K562 (cell line): ENCODE data around the gene NPM3. TPM values are rescaled to one million over a fixed set of nuclear protein-coding genes. Genes with fewer than 3 reads are reported as not detected.

ENCODE experiments used
- CCNT2 ChIP-seq: IDR thresholded peaks from 2 replicates; pipeline ENCODE4 v1.6.1; 2011; ENCODE audit warnings: borderline replicate concordance, low read depth, mild to moderate bottlenecking, moderate library complexity, mixed read lengths, low read length; ENCODE audit not compliant: insufficient read length; ENCODE audit errors: extremely low read depth
- ELK3 ChIP-seq: fragments of 450-650 bp; formaldehyde crosslinking; IDR thresholded peaks from 2 replicates; pipeline ENCODE4 v1.4.0; 2020; ENCODE audit warnings: mild to moderate bottlenecking
- FUS ChIP-seq: fragments of 200-400 bp; formaldehyde crosslinking; optimal IDR thresholded peaks from 2 replicates; pipeline ENCODE3; 2017; ENCODE audit warnings: low read depth, low read length
- GTF2A2 ChIP-seq: IDR thresholded peaks from 2 replicates; pipeline ENCODE4 v1.6.1; 2016; ENCODE audit warnings: mild to moderate bottlenecking, missing genetic modification characterization, missing compliant biosample characterization
- KDM5B ChIP-seq: fragments of 200-600 bp; sonication (generic); IDR thresholded peaks from 2 replicates; pipeline ENCODE4 v1.6.1; 2012; ENCODE audit warnings: low read depth, mild to moderate bottlenecking, moderate library complexity, low read length, control low read depth, inconsistent platforms; ENCODE audit not compliant: insufficient replicate concordance
- MED1 ChIP-seq: sonication (generic); formaldehyde crosslinking; IDR thresholded peaks from 2 replicates; pipeline ENCODE4 v1.8.1; 2023; ENCODE audit warnings: missing genetic modification reagents, borderline replicate concordance
- MYNN ChIP-seq, 2 experiments: sonication (generic); formaldehyde crosslinking in 1 of 2; IDR thresholded peaks; 2 replicates each; pipeline versions ENCODE4 v1.5.0 to v1.6.1; 2016 to 2020; ENCODE audit warnings: antibody characterized with exemption in 1 of 2, missing genetic modification reagents in 1 of 2
- PHB ChIP-seq: fragments of 250-450 bp; sonication (Bioruptor Pico); IDR thresholded peaks from 2 replicates; pipeline ENCODE4 v1.5.0; 2021
- POU5F1 ChIP-seq: fragments of 150-350 bp; IDR thresholded peaks from 2 replicates; pipeline ENCODE4 v1.6.1; 2014; ENCODE audit warnings: borderline replicate concordance, low read length, low read depth, mild to moderate bottlenecking; ENCODE audit not compliant: partially characterized antibody
- PRMT5 ChIP-seq: sonication (generic); formaldehyde crosslinking; IDR thresholded peaks from 2 replicates; pipeline ENCODE4 v1.5.0; 2020; ENCODE audit warnings: missing genetic modification reagents
- SIN3A ChIP-seq, 2 experiments: fragments of 150-350 bp in 1 of 2; IDR thresholded peaks; 2 replicates each; pipeline ENCODE4 v1.6.1; 2011 to 2016; ENCODE audit warnings: borderline replicate concordance in 2 of 2, low read depth in 2 of 2, low read length in 2 of 2, mild to moderate bottlenecking in 2 of 2, moderate library complexity in 2 of 2; ENCODE audit not compliant: control insufficient read depth in 1 of 2
- SRF ChIP-seq, 2 experiments: fragments of 250-450, 450-650 bp in 1 of 2; sonication (Bioruptor Pico) in 1 of 2; sonication (generic) in 1 of 2; formaldehyde crosslinking; IDR thresholded peaks; 2 replicates each; pipeline versions ENCODE4 v1.5.0 to v1.5.1; 2020 to 2022; ENCODE audit warnings: mild to moderate bottlenecking in 1 of 2, missing genetic modification reagents in 1 of 2
- SRSF7 ChIP-seq: fragments of 200-400 bp; formaldehyde crosslinking; optimal IDR thresholded peaks from 2 replicates; pipeline ENCODE3; 2017; ENCODE audit warnings: mild to moderate bottlenecking, low read depth, low read length
- TCFL5 ChIP-seq: fragments of 250-450 bp; sonication (Bioruptor Pico); conservative IDR thresholded peaks from 2 replicates; pipeline ENCODE4 v1.6.1; 2021; ENCODE audit warnings: mild to moderate bottlenecking, moderate library complexity, matching md5 sums
- ZFX ChIP-seq: sonication (generic); formaldehyde crosslinking; IDR thresholded peaks from 2 replicates; pipeline ENCODE4 v1.8.0; 2022; ENCODE audit warnings: mild to moderate bottlenecking, missing genetic modification reagents, moderate library complexity
- ZNF224 ChIP-seq: sonication (generic); formaldehyde crosslinking; IDR thresholded peaks from 2 replicates; pipeline ENCODE4 v1.8.0; 2022; ENCODE audit warnings: mild to moderate bottlenecking, missing genetic modification reagents
- ZNF407 ChIP-seq: fragments of 450-650 bp; IDR thresholded peaks from 2 replicates; pipeline ENCODE4 v1.6.1; 2016; ENCODE audit warnings: low read depth
- ZNF561 ChIP-seq: fragments of 450-650 bp; formaldehyde crosslinking; conservative IDR thresholded peaks from 2 replicates; pipeline ENCODE4 v1.4.0; 2020; ENCODE audit warnings: mild to moderate bottlenecking, moderate library complexity
- polyA plus RNA-seq, 8 experiments: library from polyadenylated mRNA; depleted of rRNA in 4 of 8; stranded (reverse) in 5 of 8; unstranded in 3 of 8; fragments of >200 nt; fragmentation: Nextera tagmentation in 2 of 8; fragmentation: Illumina TruSeq in 1 of 8; extraction: Ambion mirVana in 2 of 8; extraction: Trizol in 1 of 8; gene quantifications; 2 replicates each; pipeline versions ENCODE4 v1.2.1 to v1.2.3, GENCODE V29; 2011 to 2014; ENCODE audit warnings: inconsistent platforms in 1 of 8, missing spikeins in 1 of 8
- total RNA-seq, 7 experiments: library from RNA; depleted of rRNA in 6 of 7; stranded (reverse); fragments of >200 nt in 6 of 7; fragmentation: Illumina TruSeq in 2 of 7; extraction: Trizol in 2 of 7; gene quantifications; 2 replicates each; pipeline versions ENCODE4 v1.2.1 to v1.2.3, GENCODE V29; 2011 to 2021; ENCODE audit warnings: low replicate concordance in 1 of 7

NPM3 gene
- total and polyA plus RNA-seq, 9 of the 15 experiments (the other 6 are each of a cell fraction or from before 2014, with no cell fraction given) = 15.2 to 239 (median 114) TPM

- TF ChIP-seq SIN3A (IDR thresholded peaks at IDR 0.05; ENCODE audit: borderline replicate concordance in 2 of 2, control insufficient read depth in 1 of 2, low read depth in 2 of 2, low read length in 2 of 2) = peak; percentile 46 to 60; a peak in 2 of 4 replicates
- TF ChIP-seq TCFL5 = no peak
- TF ChIP-seq ZNF224 (CRISPR knock-in tag) = no peak
- no peak for TF ChIP-seq ZFX (CRISPR knock-in tag)
- no peak for TF ChIP-seq ELK3
- no peak for TF ChIP-seq CCNT2
- no peak for TF ChIP-seq POU5F1
- TF ChIP-seq FUS = no peak
- no peak for TF ChIP-seq PHB (CRISPR knock-in tag)
- TF ChIP-seq SRF (CRISPR knock-in tag; IDR thresholded peaks at IDR 0.05) = peak in 1 of 2 experiments; percentile 25; a peak in 1 of 4 replicates
- peak; percentile 63 for TF ChIP-seq KDM5B
- no peak for TF ChIP-seq MYNN (IDR thresholded peaks at IDR 0.05)
- TF ChIP-seq MYNN (CRISPR knock-in tag; IDR thresholded peaks at IDR 0.05) = no peak
- TF ChIP-seq SRSF7 = no peak
- no peak for TF ChIP-seq MED1 (CRISPR knock-in tag)
- no peak for TF ChIP-seq PRMT5 (CRISPR knock-in tag)
- TF ChIP-seq ZNF561 = no peak
- no peak for TF ChIP-seq ZNF407
- TF ChIP-seq GTF2A2 (tag) = no peak
Observed at GRCh38 chr10:101782811-101783735, at the start of gene NPM3 (continued).
